D341Med (cell line): ENCODE results near the gene UBL4A.

ENCODE experiments used
- DNase-seq: peaks from one replicate; pipeline ENCODE4 v3.0.0; 2012; ENCODE audit warnings: low spot score

Gene UBL4A

GRCh38 chrX:154481911-154482601, 4.4 kb downstream of the UBL4A start:
- no peak for DNase-seq

DNA sequence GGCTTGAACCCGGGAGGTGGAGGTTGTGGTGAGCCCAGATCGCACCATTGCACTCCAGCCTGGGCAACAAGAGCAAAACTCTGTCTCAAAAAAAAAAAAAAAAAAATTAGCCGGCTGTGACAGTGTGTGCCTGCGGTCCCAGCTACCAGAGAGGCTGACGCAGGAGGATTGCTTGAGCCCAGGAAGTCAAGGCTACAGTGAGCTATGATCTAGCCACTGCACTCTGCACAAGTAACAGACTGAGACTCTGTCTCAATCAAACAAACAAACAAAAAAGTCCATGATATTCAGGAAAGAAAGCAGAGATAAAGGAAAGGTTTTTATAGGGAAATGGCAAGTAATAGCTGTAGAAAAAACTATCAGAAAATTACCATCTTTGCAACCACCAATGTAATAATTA, 5.2 kb downstream of the UBL4A start:
- DNase-seq, result no peak

GRCh38 chrX:154478728-154479622, 7.4 kb downstream of the UBL4A start, which contains the start of gene LAGE3:
Gene LAGE3 (minus strand): TSS chrX:154479281. CDS start chrX:154478915, 366 bp downstream.
- DNase-seq, result peak; percentile 91

DNA sequence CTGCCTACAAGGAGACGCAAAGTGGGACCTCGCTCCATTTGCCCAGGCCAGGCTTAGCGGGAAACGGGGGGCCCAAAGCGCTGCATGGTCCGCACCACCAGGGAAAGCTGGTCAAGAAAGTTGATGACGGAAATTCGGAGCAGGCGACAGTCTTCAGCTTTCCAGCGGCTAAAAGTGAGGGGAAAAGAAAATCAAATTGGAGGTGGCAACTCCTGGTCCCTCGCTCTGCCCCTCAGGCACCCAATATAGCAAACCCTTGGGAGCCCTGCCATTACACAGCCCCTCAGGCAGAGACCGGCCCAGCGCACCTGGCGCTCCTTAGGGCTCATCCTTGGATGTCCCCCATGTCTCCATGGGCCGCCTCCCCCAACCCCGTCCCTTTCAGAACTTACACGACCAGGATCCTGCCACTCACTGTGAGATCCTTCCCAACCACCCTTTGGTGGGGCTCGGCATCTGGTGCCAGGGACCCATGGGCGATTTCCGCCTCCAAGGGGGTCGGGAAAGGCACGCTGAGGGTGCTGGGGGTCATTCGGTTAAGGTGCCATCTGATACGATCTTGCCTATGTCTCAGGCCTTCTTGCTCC, 8.4 kb downstream of the UBL4A start:
- no peak for DNase-seq

DNA sequence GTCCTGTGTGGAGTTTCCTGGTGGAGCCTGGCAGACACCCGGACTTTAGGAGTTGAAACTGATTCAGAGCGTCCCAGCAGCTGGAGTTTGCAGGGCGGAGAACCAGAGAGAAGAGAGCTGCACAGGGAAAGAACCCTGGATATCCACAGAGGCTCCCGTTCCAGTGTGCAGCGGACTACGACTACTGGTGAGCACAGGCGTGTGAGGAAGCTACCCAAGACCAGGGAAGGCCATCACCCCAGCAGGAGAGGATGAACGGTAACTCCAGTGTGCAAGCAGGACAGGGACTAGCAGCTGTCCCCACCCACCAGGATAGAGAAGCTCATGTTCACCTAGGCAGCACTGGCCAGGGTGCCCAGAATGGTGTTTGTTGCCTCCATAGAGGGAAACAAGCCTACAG, 9.6 kb downstream of the UBL4A start:
- no peak for DNase-seq

GRCh38 chrX:154473683-154474082, 12.7 kb downstream of the UBL4A start:
- DNase-seq, result no peak

GRCh38 chrX:154472685-154473632, 13.5 kb downstream of the UBL4A start:
- DNase-seq, result no peak

GRCh38 chrX:154471839-154472684, 14.4 kb downstream of the UBL4A start:
- no peak for DNase-seq

GRCh38 chrX:154470914-154471568, 15.4 kb downstream of the UBL4A start:
- DNase-seq, result no peak

DNA sequence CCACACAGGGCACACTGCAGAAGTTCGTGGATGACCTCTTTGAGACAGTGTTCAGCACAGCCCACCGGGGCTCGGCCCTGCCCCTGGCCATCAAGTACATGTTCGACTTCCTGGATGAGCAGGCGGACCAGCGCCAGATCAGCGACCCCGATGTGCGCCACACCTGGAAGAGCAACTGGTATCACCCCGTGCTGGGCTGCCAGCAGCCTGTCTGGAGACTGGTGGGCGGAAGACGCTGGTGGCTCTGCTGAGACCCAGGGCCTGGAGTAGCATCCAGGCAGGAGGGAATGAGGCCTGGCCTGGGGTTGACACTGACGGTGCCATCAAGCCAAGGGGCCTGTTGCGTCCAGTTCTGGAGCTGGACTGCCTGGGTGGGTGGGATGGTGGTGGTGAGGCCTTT, 16.0 kb downstream of the UBL4A start:
- DNase-seq, result no peak

GRCh38 chrX:154469880-154470279, 16.5 kb downstream of the UBL4A start:
- DNase-seq, result no peak

DNA sequence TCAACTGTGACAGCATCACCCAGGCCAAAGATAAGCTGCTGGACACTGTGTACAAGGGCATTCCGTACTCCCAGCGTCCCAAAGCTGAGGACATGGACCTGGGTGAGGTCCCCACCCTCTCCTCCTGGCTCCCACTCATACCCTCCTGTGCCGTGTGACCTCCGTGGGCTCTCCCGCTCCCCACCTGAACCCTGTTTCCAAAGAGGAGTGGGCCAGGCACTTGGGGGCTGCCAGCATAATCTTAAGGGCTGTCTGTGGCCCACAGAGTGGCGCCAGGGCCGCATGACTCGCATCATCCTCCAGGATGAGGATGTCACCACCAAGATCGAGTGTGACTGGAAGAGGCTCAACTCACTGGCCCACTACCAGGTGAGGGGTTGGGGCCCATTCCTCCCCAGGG, 17.3 kb downstream of the UBL4A start:
- DNase-seq, result no peak

- DNase-seq, result no peak
These were observed 18.2 kb downstream of the UBL4A start for GRCh38 chrX:154468217-154468616.

GRCh38 chrX:154467556-154467955, 18.9 kb downstream of the UBL4A start:
- no peak for DNase-seq

DNA sequence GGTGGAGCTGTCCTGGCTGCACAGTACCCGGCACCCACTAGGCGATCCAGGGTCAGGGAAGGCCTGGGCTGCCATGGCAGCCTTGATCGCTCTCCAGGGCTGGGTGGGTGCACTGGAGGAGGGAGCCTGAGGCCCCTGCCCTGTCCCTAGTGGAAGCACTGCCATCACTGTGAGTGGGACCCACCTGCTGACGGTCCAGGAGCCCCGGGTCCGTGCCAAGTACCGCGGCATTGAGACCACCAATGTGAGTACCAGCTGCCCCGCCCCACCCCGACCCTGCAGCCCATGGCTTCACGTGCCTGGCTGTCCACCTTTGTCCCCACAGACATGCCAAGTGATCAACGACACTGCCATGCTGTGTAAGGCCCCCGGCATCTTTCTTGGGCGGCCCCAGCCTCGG, 19.5 kb downstream of the UBL4A start:
- no peak for DNase-seq

DNA sequence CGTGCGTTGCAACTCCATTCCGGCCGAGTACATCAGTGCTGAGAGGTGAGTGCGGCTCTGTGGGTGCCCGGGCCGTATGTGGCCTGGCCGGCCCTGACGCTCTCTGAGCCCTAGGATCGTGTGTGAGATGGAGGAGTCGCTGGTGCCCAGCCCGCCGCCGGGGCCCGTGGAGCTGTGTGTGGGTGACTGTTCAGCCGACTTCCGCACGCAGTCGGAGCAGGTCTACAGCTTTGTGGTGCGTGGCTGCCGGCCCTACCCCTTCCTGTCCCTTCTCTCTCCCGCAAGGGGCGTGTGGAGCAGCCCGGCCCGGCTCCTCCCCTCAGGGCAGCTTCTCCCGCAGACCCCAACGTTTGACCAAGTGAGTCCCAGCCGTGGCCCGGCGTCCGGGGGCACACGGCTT, 20.4 kb downstream of the UBL4A start:
- no peak for DNase-seq

- no peak for DNase-seq
These were observed 20.8 kb downstream of the UBL4A start for GRCh38 chrX:154465601-154466000.

DNA sequence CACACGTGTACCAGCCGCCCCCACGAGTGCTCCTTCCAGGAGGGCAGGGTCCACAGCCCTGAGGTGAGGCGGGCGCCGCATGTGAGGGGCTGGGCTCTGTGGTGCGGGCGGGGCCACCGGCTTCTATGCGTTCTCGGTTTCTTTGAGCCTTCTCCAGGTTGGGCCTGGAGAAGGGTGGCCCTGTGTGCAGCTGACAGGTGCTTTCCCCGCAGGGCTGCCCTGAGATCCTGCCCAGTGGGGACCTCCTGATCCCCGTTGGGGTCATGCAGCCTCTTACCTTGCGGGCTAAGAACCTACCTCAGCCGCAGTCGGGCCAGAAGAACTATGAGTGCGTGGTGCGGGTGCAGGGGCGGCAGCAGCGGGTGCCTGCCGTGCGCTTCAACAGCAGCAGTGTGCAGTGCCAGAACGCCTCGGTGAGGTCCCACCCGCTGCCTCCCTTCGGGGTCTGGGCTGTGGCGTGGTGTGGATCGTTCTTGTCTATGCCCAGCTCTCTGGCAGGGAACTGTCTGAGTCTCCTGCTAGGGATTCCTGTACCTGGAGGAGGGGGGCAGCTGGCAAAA, 21.5 kb downstream of the UBL4A start:
- no peak for DNase-seq

- DNase-seq, result no peak
These were observed 22.7 kb downstream of the UBL4A start for GRCh38 chrX:154463611-154464220.

- no peak for DNase-seq
These were observed 24.0 kb downstream of the UBL4A start for GRCh38 chrX:154462396-154462795.
